GM23338 (cell line): Measurements from ENCODE around the gene ZNF532. TPM values are rescaled to one million over a fixed set of nuclear protein-coding genes. Genes with fewer than 3 reads are reported as not detected.

Experiments
- ATAC-seq: fragments of 200-7000 bp; cut with Tn5 transposase; 3 replicates; pipeline ENCODE4 v1.9.1; 2020
- DNase-seq: peaks from one replicate; pipeline ENCODE4 v3.0.0-alpha.2; 2015; ENCODE audit warnings: low spot score
- H2AFZ ChIP-seq: fragments of 200-600 bp; sonication (generic); 2 replicates; pipeline ENCODE4 v1.8.0; 2016; ENCODE audit warnings: antibody characterized with exemption, mild to moderate bottlenecking, moderate library complexity
- H3F3A ChIP-seq: fragments of 200-600 bp; sonication (generic); replicated peaks from 2 replicates; pipeline ENCODE4 v1.8.0; 2017; ENCODE audit warnings: antibody characterized with exemption, mixed run types, low read depth
- H3K27ac ChIP-seq: fragments of 200-600 bp; sonication (generic); 2 replicates; pipeline ENCODE4 v1.6.1; 2016; ENCODE audit warnings: low read depth
- H3K27me3 ChIP-seq: fragments of 200-600 bp; sonication (generic); 2 replicates; pipeline ENCODE4 v1.8.0; 2016; ENCODE audit warnings: mild to moderate bottlenecking, mixed run types, moderate library complexity; ENCODE audit not compliant: insufficient read depth
- H3K36me3 ChIP-seq: fragments of 200-600 bp; sonication (generic); 2 replicates; pipeline ENCODE4 v1.8.0; 2016; ENCODE audit warnings: mild to moderate bottlenecking; ENCODE audit not compliant: insufficient read depth
- H3K4me1 ChIP-seq: fragments of 200-600 bp; sonication (generic); 2 replicates; pipeline ENCODE4 v1.8.0; 2016; ENCODE audit warnings: mild to moderate bottlenecking, moderate library complexity; ENCODE audit not compliant: insufficient read depth
- H3K4me2 ChIP-seq: fragments of 200-600 bp; sonication (generic); 2 replicates; pipeline ENCODE4 v1.7.1; 2017; ENCODE audit warnings: mixed run types
- H3K4me3 ChIP-seq: fragments of 200-600 bp; sonication (generic); 2 replicates; pipeline ENCODE4 v1.6.1; 2016; ENCODE audit warnings: mixed run types
- H3K79me2 ChIP-seq: fragments of 200-600 bp; sonication (generic); replicated peaks from 2 replicates; pipeline ENCODE4 v1.8.0; 2017; ENCODE audit warnings: mild to moderate bottlenecking; ENCODE audit not compliant: insufficient read depth
- H3K9me2 ChIP-seq: fragments of 200-600 bp; sonication (generic); 2 replicates; pipeline ENCODE4 v1.8.0; 2017; ENCODE audit not compliant: insufficient read depth
- H4K20me1 ChIP-seq: fragments of 200-600 bp; sonication (generic); replicated peaks from 2 replicates; pipeline ENCODE4 v1.8.0; 2017; ENCODE audit warnings: mild to moderate bottlenecking; ENCODE audit not compliant: insufficient read depth
- H3K27ac Mint-ChIP-seq: 2 replicates; pipeline ENCODE4 v1.8.0; 2020; ENCODE audit warnings: inconsistent platforms, mild to moderate bottlenecking, moderate library complexity, mixed read lengths
- H3K27me3 Mint-ChIP-seq: 3 replicates; pipeline ENCODE4 v1.8.0; 2022; ENCODE audit warnings: low read depth, mild to moderate bottlenecking, moderate library complexity, mixed read lengths, inconsistent platforms; ENCODE audit not compliant: insufficient read depth, poor library complexity
- H3K36me3 Mint-ChIP-seq: 3 replicates; pipeline ENCODE4 v1.8.0; 2021; ENCODE audit warnings: low read depth, mild to moderate bottlenecking, inconsistent platforms, moderate library complexity, mixed read lengths
- H3K4me1 Mint-ChIP-seq: 3 replicates; pipeline ENCODE4 v1.8.0; 2020; ENCODE audit warnings: mild to moderate bottlenecking, inconsistent platforms, mixed read lengths
- H3K4me3 Mint-ChIP-seq: 3 replicates; pipeline ENCODE4 v1.8.0; 2021; ENCODE audit warnings: moderate library complexity, mild to moderate bottlenecking, inconsistent platforms, mixed read lengths
- H3K9me3 Mint-ChIP-seq: 3 replicates; pipeline ENCODE4 v1.8.0; 2020; ENCODE audit warnings: moderate library complexity, mild to moderate bottlenecking, inconsistent platforms, mixed read lengths
- CREB1 ChIP-seq: fragments of 250-450 bp; sonication (Bioruptor Pico); IDR thresholded peaks from 2 replicates; pipeline ENCODE4 v1.5.0; 2020; ENCODE audit warnings: low read depth, mild to moderate bottlenecking, moderate library complexity
- ETS1 ChIP-seq: IDR thresholded peaks from 2 replicates; pipeline ENCODE4 v1.6.1; 2016; ENCODE audit warnings: antibody characterized with exemption
- JUNB ChIP-seq: IDR thresholded peaks from one replicate; pipeline ENCODE4 v1.6.1; 2016; ENCODE audit warnings: antibody characterized with exemption; ENCODE audit not compliant: unreplicated experiment
- NANOG ChIP-seq: IDR thresholded peaks from 2 replicates; pipeline ENCODE4 v1.6.1; 2016; ENCODE audit warnings: antibody characterized with exemption, borderline replicate concordance
- POLR2AphosphoS5 ChIP-seq: IDR thresholded peaks from 2 replicates; pipeline ENCODE4 v1.6.1; 2016; ENCODE audit warnings: antibody characterized with exemption, low read depth
- STAT1 ChIP-seq: IDR thresholded peaks from one replicate; pipeline ENCODE4 v1.6.1; 2016; ENCODE audit warnings: antibody characterized with exemption; ENCODE audit not compliant: unreplicated experiment
- ZNF114 ChIP-seq: fragments of 250-450 bp; sonication (Bioruptor Pico); IDR thresholded peaks from 2 replicates; pipeline ENCODE4 v1.5.0; 2020; ENCODE audit warnings: mild to moderate bottlenecking, moderate library complexity
- ZNF331 ChIP-seq: fragments of 250-450 bp; sonication (Bioruptor Pico); IDR thresholded peaks from 2 replicates; pipeline ENCODE4 v1.5.0; 2020; ENCODE audit warnings: low read depth, mild to moderate bottlenecking, moderate library complexity
- ZNF462 ChIP-seq: fragments of 250-450 bp; sonication (Bioruptor Pico); IDR thresholded peaks from 2 replicates; pipeline ENCODE4 v1.5.0; 2020; ENCODE audit warnings: mild to moderate bottlenecking, moderate library complexity
- polyA plus RNA-seq: library from polyadenylated mRNA; unstranded; fragments of >200 nt; fragmentation: Nextera tagmentation; extraction: Ambion mirVana; gene quantifications from 2 replicates; pipeline ENCODE4 v1.2.1, GENCODE V29; 2016
- total RNA-seq: library from RNA; depleted of rRNA; stranded (reverse); fragments of >200 nt; shearing (Covaris generic); gene quantifications from 2 replicates; pipeline ENCODE4 v1.2.3, GENCODE V29; 2014

The ZNF532 gene
- total and polyA plus RNA-seq, 2 experiments from 2014 or later, result 51.5 to 225 TPM

GRCh38 chr18:58927659-58928058 is 63.0 kb downstream of the ZNF532 start:
- peaks cover 8% of the 10 kb centered on the region; the same call in 2 of the 3 replicates for H3K9me3 Mint-ChIP-seq
- Histone ChIP-seq H4K20me1 (peaks cover 26% of the 10 kb centered on the region), H3K79me2 (peaks cover 100% of the 10 kb centered on the region), H2AFZ (no peak overlapping the region), H3F3A (peaks cover 26% of the 10 kb centered on the region; the same call in 1 of the 2 replicates), H3K27me3 (no peaks in the 10 kb centered on the region), H3K4me2 (peak overlapping the region; percentile 42), H3K4me3 (peak overlapping the region; percentile 6; the same call in 1 of the 2 replicates), H3K36me3 (peaks cover 13% of the 10 kb centered on the region; the same call in 1 of the 2 replicates), H3K9me2 (no peaks in the 10 kb centered on the region), H3K4me1 (peaks cover 63% of the 10 kb centered on the region), H3K27ac (peak overlapping the region; percentile 82)
- peaks cover 76% of the 10 kb centered on the region for H3K4me1 Mint-ChIP-seq
- TF ChIP-seq ZNF114 (CRISPR knock-in tag), result no peak
- TF ChIP-seq ETS1, result no peak
- peak; percentile 34; the same call in 1 of the 2 replicates for TF ChIP-seq ZNF331
- no peak for TF ChIP-seq CREB1
- TF ChIP-seq STAT1, result no peak
- TF ChIP-seq JUNB, result no peak
- peak overlapping the region; percentile 71 for H3K27ac Mint-ChIP-seq
- peak; percentile 12 for ATAC-seq
- H3K4me3 Mint-ChIP-seq, result peak overlapping the region; percentile 17
- H3K27me3 Mint-ChIP-seq, result peaks cover 5% of the 10 kb centered on the region
- peak; percentile 57 for DNase-seq
- peaks cover 59% of the 10 kb centered on the region for H3K36me3 Mint-ChIP-seq

- H3K4me2 ChIP-seq, result peak overlapping the region; percentile 42
- peaks cover 100% of the 10 kb centered on the region for H3K79me2 ChIP-seq
- Mint-ChIP-seq H3K36me3 (peaks cover 51% of the 10 kb centered on the region), H3K4me1 (peaks cover 73% of the 10 kb centered on the region), H3K27ac (peak overlapping the region; percentile 88), H3K4me3 (peak overlapping the region; percentile 5; the same call in 2 of the 3 replicates), H3K27me3 (peaks cover 5% of the 10 kb centered on the region), H3K9me3 (peaks cover 8% of the 10 kb centered on the region; the same call in 2 of the 3 replicates)
- TF ChIP-seq POLR2AphosphoS5 (no peak), JUNB (no peak), ZNF114 (CRISPR knock-in tag) (no peak), NANOG (no peak)
- H3K36me3 ChIP-seq, result peaks cover 10% of the 10 kb centered on the region; the same call in 1 of the 2 replicates
- H3K4me3 ChIP-seq, result 0 out of 2 replicates have a peak overlapping the region, but pooled peaks have one; percentile 6
- no peaks in the 10 kb centered on the region for H3K9me2 ChIP-seq
- H3F3A ChIP-seq, result peaks cover 19% of the 10 kb centered on the region; the same call in 1 of the 2 replicates
- peak; percentile 41 for ATAC-seq
- no peak overlapping the region for H2AFZ ChIP-seq
- no peak for DNase-seq
- H3K27ac ChIP-seq, result peak overlapping the region; percentile 82
- peaks cover 63% of the 10 kb centered on the region for H3K4me1 ChIP-seq
- H4K20me1 ChIP-seq, result peaks cover 18% of the 10 kb centered on the region
- H3K27me3 ChIP-seq, result no peaks in the 10 kb centered on the region
Measured at GRCh38 chr18:58928386-58928785, 63.7 kb downstream of the ZNF532 start.

- peak overlapping the region; percentile 58 for H3K27ac Mint-ChIP-seq
- peaks cover 12% of the 10 kb centered on the region for H4K20me1 ChIP-seq
- no peak overlapping the region for H3K4me3 Mint-ChIP-seq
- no peak for TF ChIP-seq ZNF462
Measured at GRCh38 chr18:58929206-58929605, 64.5 kb downstream of the ZNF532 start.

More at GRCh38 chr18:58929206-58929605, 64.5 kb downstream of the ZNF532 start:
- ATAC-seq (no peak), DNase-seq (no peak)
- Histone ChIP-seq H3K27me3 (no peaks in the 10 kb centered on the region), H3K36me3 (0 out of 2 replicates have a peak, but pooled peaks cover 9% of the 10 kb centered on the region), H2AFZ (no peak overlapping the region), H3K79me2 (peaks cover 100% of the 10 kb centered on the region), H3K4me2 (peak overlapping the region; percentile 62), H3K4me3 (no peak overlapping the region), H3K4me1 (peaks cover 63% of the 10 kb centered on the region), H3K9me2 (no peaks in the 10 kb centered on the region), H3F3A (peaks cover 16% of the 10 kb centered on the region; the same call in 1 of the 2 replicates), H3K27ac (peak overlapping the region; percentile 82)
- Mint-ChIP-seq H3K27me3 (peaks cover 5% of the 10 kb centered on the region), H3K36me3 (peaks cover 46% of the 10 kb centered on the region), H3K9me3 (peaks cover 6% of the 10 kb centered on the region; the same call in 1 of the 3 replicates), H3K4me1 (peaks cover 72% of the 10 kb centered on the region)
